Osteoblast (primary cell): Measurements from ENCODE around the gene RSPH6A. TPM values are rescaled to one million over a fixed set of nuclear protein-coding genes. Genes with fewer than 3 reads are reported as not detected.

ENCODE experiments used
- DNase-seq: peaks from one replicate; pipeline ENCODE4 v3.0.0; 2011; ENCODE audit warnings: low spot score, mixed read lengths; ENCODE audit not compliant: insufficient read length; ENCODE audit errors: missing footprints
- H2AFZ ChIP-seq: 2 replicates; pipeline ENCODE4 v1.6.0; 2011; ENCODE audit warnings: mild to moderate bottlenecking, low read length
- H3K27ac ChIP-seq: 2 replicates; pipeline ENCODE4 v1.5.1; 2011; ENCODE audit warnings: mild to moderate bottlenecking, low read depth, low read length, moderate library complexity
- H3K27me3 ChIP-seq: 2 replicates; pipeline ENCODE4 v1.6.0; 2012; ENCODE audit warnings: mild to moderate bottlenecking, control low read depth, inconsistent platforms, low read length, moderate library complexity; ENCODE audit not compliant: insufficient read depth
- H3K36me3 ChIP-seq: 2 replicates; pipeline ENCODE4 v1.5.1; 2011; ENCODE audit warnings: mild to moderate bottlenecking, low read length, control low read depth, moderate library complexity; ENCODE audit not compliant: insufficient read depth
- H3K4me1 ChIP-seq: 2 replicates; pipeline ENCODE4 v1.5.1; 2011; ENCODE audit warnings: mild to moderate bottlenecking, low read length, control low read depth, moderate library complexity; ENCODE audit not compliant: insufficient read depth
- H3K4me2 ChIP-seq: 2 replicates; pipeline ENCODE4 v1.6.0; 2011; ENCODE audit warnings: mild to moderate bottlenecking, low read length; ENCODE audit not compliant: insufficient read depth
- H3K4me3 ChIP-seq: fragments of 200-600 bp; sonication (generic); 3 replicates; pipeline ENCODE4 v1.5.1; 2012; ENCODE audit warnings: mild to moderate bottlenecking, low read length, inconsistent platforms; ENCODE audit not compliant: insufficient read depth
- H3K79me2 ChIP-seq: 2 replicates; pipeline ENCODE4 v1.6.0; 2012; ENCODE audit warnings: mild to moderate bottlenecking, low read length, control low read depth, inconsistent platforms; ENCODE audit not compliant: insufficient read depth
- H3K9me3 ChIP-seq: 2 replicates; pipeline ENCODE4 v1.5.1; 2011; ENCODE audit warnings: low read depth, low read length, control low read depth
- H4K20me1 ChIP-seq: 2 replicates; pipeline ENCODE4 v1.6.0; 2012; ENCODE audit warnings: mild to moderate bottlenecking, low read length, control low read depth; ENCODE audit not compliant: insufficient read depth
- total RNA-seq: library from RNA; depleted of rRNA; stranded (reverse); fragments of >200 nt; gene quantifications from 2 replicates; pipeline ENCODE4 v1.2.3, GENCODE V29; 2012
- TF ChIP-seq, protein P1 (sequence below): IDR thresholded peaks from 2 replicates; pipeline ENCODE4 v1.5.1; 2011; ENCODE audit warnings: mild to moderate bottlenecking, low read depth, low read length, moderate library complexity; ENCODE audit errors: extremely low read depth

The RSPH6A gene
- total RNA-seq, 1 donor, result under 0.01 TPM

DNA sequence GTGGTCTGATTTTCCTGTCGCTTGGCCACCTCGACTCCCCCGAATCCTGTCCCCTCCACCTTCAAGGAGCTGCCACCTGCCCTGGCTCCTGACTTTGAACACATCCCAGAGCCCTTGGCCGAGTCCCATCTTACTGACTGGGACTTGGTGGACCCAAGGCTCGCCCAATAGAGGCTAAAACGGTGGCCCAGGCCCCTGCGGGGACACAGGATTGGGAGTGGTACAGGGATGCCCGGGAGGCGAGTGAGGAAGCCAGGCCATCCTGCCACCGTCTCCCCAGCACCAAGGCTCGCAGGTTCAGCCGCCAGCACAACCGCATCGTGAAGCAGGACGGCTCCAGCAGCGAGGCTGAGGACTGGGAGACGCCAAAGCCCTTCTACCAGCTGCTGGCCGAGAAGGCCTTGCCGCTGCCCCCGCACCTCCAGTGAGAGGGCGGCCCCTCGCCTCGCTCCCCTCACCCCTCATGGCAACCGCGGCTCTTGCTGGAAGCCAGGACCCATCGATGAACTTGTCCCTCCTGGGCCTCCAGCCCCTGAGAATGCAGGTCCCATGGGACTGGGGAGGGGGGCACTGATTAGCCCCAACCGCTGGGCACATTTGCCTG lies 51.3 kb downstream of the RSPH6A start:
- TF ChIP-seq, protein P1, sequence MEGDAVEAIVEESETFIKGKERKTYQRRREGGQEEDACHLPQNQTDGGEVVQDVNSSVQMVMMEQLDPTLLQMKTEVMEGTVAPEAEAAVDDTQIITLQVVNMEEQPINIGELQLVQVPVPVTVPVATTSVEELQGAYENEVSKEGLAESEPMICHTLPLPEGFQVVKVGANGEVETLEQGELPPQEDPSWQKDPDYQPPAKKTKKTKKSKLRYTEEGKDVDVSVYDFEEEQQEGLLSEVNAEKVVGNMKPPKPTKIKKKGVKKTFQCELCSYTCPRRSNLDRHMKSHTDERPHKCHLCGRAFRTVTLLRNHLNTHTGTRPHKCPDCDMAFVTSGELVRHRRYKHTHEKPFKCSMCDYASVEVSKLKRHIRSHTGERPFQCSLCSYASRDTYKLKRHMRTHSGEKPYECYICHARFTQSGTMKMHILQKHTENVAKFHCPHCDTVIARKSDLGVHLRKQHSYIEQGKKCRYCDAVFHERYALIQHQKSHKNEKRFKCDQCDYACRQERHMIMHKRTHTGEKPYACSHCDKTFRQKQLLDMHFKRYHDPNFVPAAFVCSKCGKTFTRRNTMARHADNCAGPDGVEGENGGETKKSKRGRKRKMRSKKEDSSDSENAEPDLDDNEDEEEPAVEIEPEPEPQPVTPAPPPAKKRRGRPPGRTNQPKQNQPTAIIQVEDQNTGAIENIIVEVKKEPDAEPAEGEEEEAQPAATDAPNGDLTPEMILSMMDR, result no peak
- peak; percentile 86 for DNase-seq
- peaks cover 8% of the 10 kb centered on the region for H3K79me2 ChIP-seq
- H2AFZ ChIP-seq, result no peak overlapping the region
- H3K27me3 ChIP-seq, result no peaks in the 10 kb centered on the region
- no peak overlapping the region for H3K27ac ChIP-seq
- H3K4me1 ChIP-seq, result peaks cover 13% of the 10 kb centered on the region
- no peaks in the 10 kb centered on the region for H3K9me3 ChIP-seq
- H3K36me3 ChIP-seq, result no peaks in the 10 kb centered on the region
- no peaks in the 10 kb centered on the region for H4K20me1 ChIP-seq
- H3K4me3 ChIP-seq, result no peak overlapping the region
- no peak overlapping the region for H3K4me2 ChIP-seq

DNA sequence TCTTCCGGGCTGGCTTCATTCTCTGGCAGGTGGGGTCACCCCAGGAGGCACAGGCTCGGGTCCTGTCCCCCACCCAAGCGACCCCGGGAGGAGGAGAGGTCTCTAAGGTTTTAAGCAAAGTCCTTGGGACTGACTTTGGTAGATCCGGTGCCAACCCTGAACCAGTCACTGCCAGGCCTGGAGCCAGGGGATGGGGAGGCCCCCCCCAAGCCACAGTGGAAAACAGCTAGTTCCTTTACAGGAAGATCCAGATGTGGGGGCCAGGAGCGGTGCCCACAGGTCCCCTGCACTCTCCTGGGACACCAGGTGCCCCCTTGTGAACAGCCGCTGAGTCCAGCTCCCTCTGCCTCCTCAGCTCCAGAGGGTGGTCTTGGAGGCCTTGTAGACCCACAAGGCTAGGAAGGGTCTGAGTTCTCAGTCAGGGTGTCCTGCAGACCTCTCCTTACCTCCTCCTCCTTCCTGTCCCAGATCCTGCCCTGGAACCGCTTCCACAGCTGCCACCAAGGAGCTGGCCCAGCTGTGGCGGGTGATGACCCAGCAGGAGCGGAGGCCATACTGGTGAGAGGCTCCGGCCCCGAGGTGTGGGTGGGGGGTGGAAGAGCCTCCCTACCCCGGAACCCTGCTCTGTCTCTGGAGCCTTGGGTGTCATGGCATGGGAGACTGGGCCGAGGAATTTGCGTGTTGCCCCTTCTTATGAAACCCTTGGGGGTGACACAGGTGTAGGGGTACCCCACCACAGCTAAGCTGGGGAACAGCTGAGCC lies 52.1 kb downstream of the RSPH6A start:
- Histone ChIP-seq H3K27ac (no peak overlapping the region), H4K20me1 (no peaks in the 10 kb centered on the region), H2AFZ (no peak overlapping the region), H3K4me1 (peaks cover 13% of the 10 kb centered on the region), H3K4me2 (no peak overlapping the region), H3K27me3 (no peaks in the 10 kb centered on the region), H3K79me2 (peaks cover 8% of the 10 kb centered on the region), H3K36me3 (no peaks in the 10 kb centered on the region), H3K4me3 (no peak overlapping the region), H3K9me3 (no peaks in the 10 kb centered on the region)
- DNase-seq, result peak; percentile 86
- TF ChIP-seq, protein P1, result no peak

DNA sequence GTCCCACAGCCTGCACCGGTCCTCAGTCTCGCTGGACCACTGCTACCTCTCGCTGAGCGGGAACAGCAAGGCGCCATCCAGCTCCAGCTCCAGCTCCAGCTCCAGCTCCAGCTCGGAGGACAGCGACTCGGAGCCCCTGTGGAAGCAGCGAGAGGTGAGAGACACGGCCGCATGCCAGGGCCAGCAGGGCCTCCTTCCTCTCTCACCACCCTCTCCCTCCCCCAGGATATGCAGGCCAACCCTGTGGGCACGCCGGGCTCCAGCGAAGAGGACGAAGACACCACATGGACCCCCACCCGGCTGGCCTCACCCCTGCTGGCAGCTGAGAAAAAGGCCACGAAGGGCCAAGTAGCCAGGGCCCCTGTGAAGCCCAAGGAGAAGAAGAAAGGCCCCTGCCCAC lies 53.4 kb downstream of the RSPH6A start:
- no peaks in the 10 kb centered on the region for H3K9me3 ChIP-seq
- H3K36me3 ChIP-seq, result no peaks in the 10 kb centered on the region
- DNase-seq, result no peak
- H3K79me2 ChIP-seq, result peaks cover 8% of the 10 kb centered on the region
- no peak overlapping the region for H3K27ac ChIP-seq
- no peaks in the 10 kb centered on the region for H4K20me1 ChIP-seq
- TF ChIP-seq, protein P1, result no peak
- no peak overlapping the region for H3K4me2 ChIP-seq
- no peak overlapping the region for H2AFZ ChIP-seq
- H3K27me3 ChIP-seq, result no peaks in the 10 kb centered on the region
- peaks cover 8% of the 10 kb centered on the region for H3K4me1 ChIP-seq
- H3K4me3 ChIP-seq, result no peak overlapping the region

DNA sequence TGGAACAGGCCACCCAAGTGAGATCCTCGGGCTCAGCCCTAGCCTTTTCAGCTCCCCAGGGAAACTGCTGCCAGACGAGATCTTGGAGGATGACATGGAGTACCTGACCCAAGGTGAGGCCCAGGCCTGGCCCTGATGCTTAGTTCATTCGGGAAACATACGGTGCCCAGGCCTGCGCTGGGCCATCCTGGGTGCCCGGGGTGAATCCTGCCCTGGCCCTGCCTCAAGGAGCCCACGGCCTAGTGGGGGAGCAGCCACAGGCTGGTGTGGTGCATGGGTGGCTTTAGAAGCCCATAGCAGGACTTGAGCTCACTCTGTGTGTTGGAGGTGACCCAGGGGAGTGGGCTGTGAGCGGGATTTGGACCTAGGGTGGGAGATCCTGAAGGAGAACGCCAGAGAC lies 56.2 kb downstream of the RSPH6A start:
- Histone ChIP-seq H3K4me2 (no peak overlapping the region), H3K27me3 (no peaks in the 10 kb centered on the region), H3K9me3 (no peaks in the 10 kb centered on the region), H3K4me1 (no peaks in the 10 kb centered on the region), H3K27ac (no peak overlapping the region), H3K79me2 (no peaks in the 10 kb centered on the region), H4K20me1 (no peaks in the 10 kb centered on the region), H3K4me3 (no peak overlapping the region), H2AFZ (no peak overlapping the region), H3K36me3 (no peaks in the 10 kb centered on the region)
- peak; percentile 66 for DNase-seq
- TF ChIP-seq, protein P1, result no peak
